NCI-H146 (cell line): ENCODE measurements around the gene PIK3R1.
A peak's percentile ranks its signal among the peaks of the same experiment; 100 is the strongest.

Source experiments
- DNase-seq: peaks from one replicate; lab custom pipeline; 2025; lab: John Stamatoyannopoulos, UW

Gene PIK3R1

GRCh38 chr5:68215208-68215897 lies at the start of gene PIK3R1:
Gene PIK3R1, plus strand, starts transcription at chr5:68215756. Its CDS starts 10,920 bp downstream, at chr5:68226676.
- peak; percentile 96 for DNase-seq

- no peak for DNase-seq
These were observed 48.3 kb upstream of the PIK3R1 start for GRCh38 chr5:68167195-68167651.

GRCh38 chr5:68169903-68170302 lies 45.7 kb upstream of the PIK3R1 start:
- DNase-seq: peak; percentile 11

DNA sequence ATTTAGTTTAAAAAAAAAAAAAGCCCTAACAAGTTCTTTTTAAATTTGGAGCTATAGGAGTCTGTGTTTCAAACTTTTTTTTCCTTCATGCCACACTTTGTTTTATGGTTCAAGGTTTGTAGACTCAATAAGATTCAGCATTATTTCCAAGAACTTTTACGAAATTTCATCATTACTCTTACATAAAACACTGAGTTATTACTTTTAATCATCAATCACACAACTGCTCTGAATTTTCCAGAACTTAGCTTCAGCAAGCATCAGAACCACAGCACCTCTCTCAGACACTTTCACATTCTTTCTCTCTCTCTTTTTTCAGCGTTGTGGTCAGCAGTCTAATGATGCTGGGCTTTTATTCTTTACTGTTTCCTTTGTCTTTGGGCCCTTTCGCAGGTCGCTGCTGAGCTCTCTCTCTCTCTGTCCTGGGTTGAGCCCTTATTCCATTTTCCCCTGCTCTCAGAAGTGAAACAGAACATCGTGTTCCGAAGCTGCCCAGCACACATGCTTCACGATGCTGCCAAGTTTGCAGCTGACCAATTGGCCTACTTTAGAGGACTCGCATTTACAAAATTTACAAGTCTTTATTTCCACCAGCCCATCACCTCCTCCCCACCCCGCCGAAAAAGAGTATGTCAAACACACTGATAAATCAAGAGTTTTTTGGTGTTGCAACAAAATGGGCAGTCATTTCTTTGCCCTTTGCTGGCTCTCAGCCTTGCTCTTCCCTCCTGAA lies 44.6 kb upstream of the PIK3R1 start:
- no peak for DNase-seq

DNA sequence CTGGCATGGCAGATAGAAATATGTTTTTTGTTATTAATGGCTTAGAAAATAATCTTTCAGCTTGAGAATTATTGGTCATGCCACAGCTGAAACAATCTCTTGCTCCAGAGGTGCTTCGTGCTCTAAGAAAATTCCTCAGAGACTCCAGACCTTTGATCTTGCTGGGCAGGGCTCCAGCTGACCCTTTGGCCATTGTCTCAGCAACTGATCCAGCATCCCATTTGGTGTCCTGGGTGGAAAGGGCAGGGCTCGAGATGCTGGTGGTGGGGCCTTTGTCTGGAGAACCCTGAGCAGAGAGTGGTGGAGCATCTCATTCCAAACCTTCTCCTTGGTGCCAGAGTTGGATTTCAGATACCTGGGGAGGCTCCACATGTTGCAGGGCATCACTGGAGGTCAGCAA lies 43.2 kb upstream of the PIK3R1 start:
- DNase-seq: no peak

DNA sequence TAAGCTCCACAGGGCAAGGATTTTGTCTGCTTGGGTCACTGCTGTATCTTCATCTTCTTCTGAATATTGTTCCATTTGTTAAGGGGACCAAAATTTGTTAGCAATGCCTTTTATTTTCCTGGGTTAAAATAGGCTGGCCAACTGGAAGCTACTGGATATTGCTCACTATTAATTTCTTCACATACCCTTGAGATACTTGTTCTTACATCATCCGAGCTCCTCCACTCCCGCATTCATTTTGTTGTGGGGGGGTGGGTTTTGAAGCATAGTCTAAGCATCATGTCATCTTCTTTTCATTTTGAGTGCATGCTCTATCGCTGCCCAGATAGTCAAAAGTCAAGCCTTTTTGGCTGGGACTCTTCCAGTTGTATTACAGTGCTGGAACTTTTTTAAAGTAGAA lies 42.5 kb upstream of the PIK3R1 start:
- no peak for DNase-seq

DNA sequence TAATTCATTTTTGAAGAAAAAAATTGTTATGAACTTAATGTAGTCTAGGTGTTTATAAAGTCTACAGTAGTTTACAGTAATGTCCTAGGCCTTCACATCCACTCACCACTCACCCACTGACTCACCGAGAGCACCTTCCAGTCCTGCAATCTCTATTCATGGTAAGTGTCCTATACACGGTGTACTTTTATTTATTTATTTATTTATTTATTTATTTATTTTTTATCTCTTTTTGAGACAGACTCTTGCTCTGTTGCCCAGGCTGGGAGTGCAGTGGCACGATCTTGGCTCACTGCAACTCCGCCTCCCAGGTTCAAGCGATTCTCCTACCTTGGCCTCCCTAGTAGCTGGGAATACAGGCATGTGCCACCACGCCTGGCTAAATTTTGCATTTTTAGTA lies 39.3 kb upstream of the PIK3R1 start:
- DNase-seq: no peak

GRCh38 chr5:68176802-68177479 lies 38.6 kb upstream of the PIK3R1 start:
- no peak for DNase-seq

DNA sequence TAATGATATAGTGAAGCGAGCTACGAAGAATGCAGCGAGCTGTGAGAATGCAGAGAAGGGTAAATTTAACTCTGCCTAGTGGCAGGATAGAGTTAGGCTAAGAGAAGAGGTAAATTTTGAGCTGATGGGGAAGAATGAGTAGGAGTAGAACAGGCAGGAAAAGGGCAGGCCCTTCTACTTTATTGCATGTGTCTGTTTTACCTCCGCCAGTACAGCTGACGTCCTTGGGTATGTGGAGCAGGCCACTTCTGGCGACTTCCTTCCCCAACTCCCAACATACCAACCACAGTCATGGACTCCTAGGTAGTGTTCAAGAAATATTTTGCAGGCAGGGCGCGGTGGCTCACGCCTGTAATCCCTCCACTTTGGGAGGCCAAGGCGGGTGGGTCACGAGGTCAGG lies 37.9 kb upstream of the PIK3R1 start:
- no peak for DNase-seq

- DNase-seq: no peak
These were observed 37.0 kb upstream of the PIK3R1 start for GRCh38 chr5:68178579-68178978.

- no peak for DNase-seq
These were observed 35.2 kb upstream of the PIK3R1 start for GRCh38 chr5:68180121-68181038.

- no peak for DNase-seq
These were observed 34.4 kb upstream of the PIK3R1 start for GRCh38 chr5:68181039-68181599.

DNA sequence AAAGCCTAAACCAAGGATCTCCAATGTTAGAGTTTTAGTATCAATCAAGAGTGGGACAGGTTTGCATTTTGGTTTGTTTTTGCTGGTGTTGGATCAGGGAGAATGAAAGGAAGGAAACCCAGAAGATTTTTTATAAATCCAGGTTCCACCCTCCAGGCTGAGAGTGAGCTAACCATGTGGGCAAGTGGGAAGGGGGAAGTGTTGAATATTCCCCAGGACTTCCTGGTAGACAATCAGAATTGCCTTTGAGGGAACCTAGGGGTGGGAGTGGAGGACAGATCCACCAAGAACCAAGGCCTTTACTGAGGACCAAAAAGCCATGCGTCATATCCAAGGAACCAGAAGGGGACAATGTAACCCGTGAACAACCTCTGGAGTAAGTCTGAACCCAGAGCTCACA lies 33.5 kb upstream of the PIK3R1 start:
- DNase-seq: no peak

- no peak for DNase-seq
These were observed 33.0 kb upstream of the PIK3R1 start for GRCh38 chr5:68182534-68182933.

DNA sequence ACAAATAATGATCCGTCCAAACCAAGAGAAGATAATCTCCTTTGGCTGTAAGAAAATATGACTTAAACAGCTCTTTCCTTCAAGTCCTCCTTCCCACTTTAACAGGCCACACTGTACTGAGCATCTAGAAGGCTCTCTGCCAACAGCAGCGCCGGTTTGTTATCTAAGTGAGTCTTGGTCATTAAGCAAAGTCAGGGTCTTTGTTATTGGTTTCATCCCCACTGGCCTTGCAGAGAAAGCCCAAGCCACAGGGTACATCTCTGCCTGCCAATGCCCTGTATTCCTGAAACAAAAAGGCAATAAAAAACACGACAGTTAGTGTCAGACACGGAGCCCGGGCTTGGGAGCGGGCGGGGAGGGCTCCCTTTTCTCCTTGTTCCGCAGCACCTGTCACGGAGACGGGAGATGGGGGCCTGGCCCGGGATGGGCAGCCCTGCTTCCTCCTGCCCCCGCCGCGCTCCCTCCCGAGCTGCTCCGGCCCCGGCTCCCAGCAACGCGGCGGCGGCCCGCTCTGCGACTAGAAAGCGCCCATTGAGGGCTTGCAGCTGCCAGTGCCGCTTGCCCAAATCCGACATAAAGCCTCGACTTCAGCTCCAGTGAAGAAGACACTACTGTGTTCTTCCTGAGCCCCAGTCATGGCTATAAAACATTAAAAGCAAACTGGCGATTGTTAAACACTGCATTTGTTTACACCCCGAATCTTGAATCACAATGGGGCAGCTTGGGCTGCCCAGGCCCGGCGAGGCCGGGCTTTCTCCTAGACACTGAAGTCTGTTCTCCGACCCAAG lies 28.1 kb upstream of the PIK3R1 start:
- DNase-seq: peak; percentile 75

GRCh38 chr5:68189171-68189570 lies 26.4 kb upstream of the PIK3R1 start:
- peak; percentile 28 for DNase-seq

- peak; percentile 85 for DNase-seq
These were observed 25.9 kb upstream of the PIK3R1 start for GRCh38 chr5:68189613-68190012.

GRCh38 chr5:68190619-68191018 lies 24.9 kb upstream of the PIK3R1 start:
- DNase-seq: no peak

- DNase-seq: peak; percentile 57
These were observed 24.3 kb upstream of the PIK3R1 start for GRCh38 chr5:68191083-68191791.

GRCh38 chr5:68192679-68193060 lies 22.9 kb upstream of the PIK3R1 start:
- DNase-seq: no peak
